Karpas-422 (cell line): ENCODE data around the gene JADE3. TPM values are rescaled to one million over a fixed set of nuclear protein-coding genes. Genes with fewer than 3 reads are reported as not detected.

Source experiments
- DNase-seq: peaks from one replicate; pipeline ENCODE4 v3.0.0-alpha.2; 2015
- H2AFZ ChIP-seq: fragments of 200-600 bp; sonication (generic); 2 replicates; pipeline ENCODE4 v1.6.1; 2014; ENCODE audit warnings: antibody characterized with exemption, low read length, mixed read lengths
- H3K27ac ChIP-seq: fragments of 200-600 bp; sonication (generic); 2 replicates; pipeline ENCODE4 v1.5.1; 2014; ENCODE audit warnings: mild to moderate bottlenecking, low read length, moderate library complexity
- H3K27me3 ChIP-seq: fragments of 200-600 bp; sonication (generic); 2 replicates; pipeline ENCODE4 v1.6.1; 2014; ENCODE audit warnings: low read length, mixed read lengths
- H3K36me3 ChIP-seq: fragments of 200-600 bp; sonication (generic); 2 replicates; pipeline ENCODE4 v1.6.1; 2014; ENCODE audit warnings: low read length, mixed read lengths; ENCODE audit not compliant: insufficient read depth
- H3K4me1 ChIP-seq: fragments of 200-600 bp; sonication (generic); 2 replicates; pipeline ENCODE4 v1.6.1; 2014; ENCODE audit warnings: mild to moderate bottlenecking, low read length, mixed read lengths
- H3K4me2 ChIP-seq: fragments of 200-600 bp; sonication (generic); 2 replicates; pipeline ENCODE4 v1.6.1; 2014; ENCODE audit warnings: low read length, low read depth, mild to moderate bottlenecking; ENCODE audit not compliant: poor library complexity, severe bottlenecking
- H3K4me3 ChIP-seq: fragments of 200-600 bp; sonication (generic); 2 replicates; pipeline ENCODE4 v1.5.1; 2014; ENCODE audit warnings: mild to moderate bottlenecking, antibody characterized with exemption, low read length, mixed read lengths
- H3K79me2 ChIP-seq: fragments of 200-600 bp; sonication (generic); 2 replicates; pipeline ENCODE4 v1.6.1; 2014; ENCODE audit warnings: mild to moderate bottlenecking, low read length, mixed read lengths
- H3K9ac ChIP-seq: fragments of 200-600 bp; sonication (generic); 2 replicates; pipeline ENCODE4 v1.6.0; 2014; ENCODE audit warnings: low read length
- H3K9me2 ChIP-seq: fragments of 200-600 bp; sonication (generic), shearing (Covaris generic); replicated peaks from 2 replicates; pipeline ENCODE4 v1.6.0; 2014; ENCODE audit warnings: mild to moderate bottlenecking, low read length, moderate library complexity; ENCODE audit not compliant: insufficient read depth
- H3K9me3 ChIP-seq: fragments of 300-700, 200-600 bp; sonication (generic); 2 replicates; pipeline ENCODE4 v1.6.1; 2014; ENCODE audit warnings: low read length, mixed read lengths
- H4K20me1 ChIP-seq: fragments of 200-600 bp; sonication (generic); 2 replicates; pipeline ENCODE4 v1.6.1; 2014; ENCODE audit warnings: mild to moderate bottlenecking, antibody characterized with exemption, low read length, low read depth; ENCODE audit not compliant: insufficient read depth
- total RNA-seq: library from RNA; depleted of rRNA; stranded (reverse); fragments of >200 nt; shearing (Covaris generic); gene quantifications from 2 replicates; pipeline ENCODE4 v1.2.3, GENCODE V29; 2014; ENCODE audit warnings: low replicate concordance

JADE3 gene
- total RNA-seq, 1 experiment from 2014 or later: 0.07 TPM

DNA sequence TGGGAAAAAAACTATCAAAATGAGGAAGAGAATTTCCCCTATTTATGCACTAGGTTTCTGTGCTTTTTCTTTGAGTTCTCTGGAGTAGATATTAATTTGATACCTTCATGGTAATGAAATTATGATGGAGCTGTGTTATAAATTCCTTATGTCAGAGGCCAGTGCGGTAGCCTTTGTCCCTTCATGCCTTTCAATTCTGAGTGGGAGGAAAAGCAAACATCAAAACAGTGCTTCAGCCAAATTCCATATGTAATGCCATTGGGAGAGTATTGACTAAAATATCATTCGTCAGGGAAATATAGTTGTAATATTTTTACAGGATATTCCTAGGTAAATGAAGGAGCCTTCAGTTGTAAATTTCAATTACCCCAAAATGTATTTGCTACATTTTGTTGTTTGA lies 148.5 kb downstream of the JADE3 start:
- Histone ChIP-seq H3K27ac (no peak overlapping the region), H4K20me1 (no peaks in the 10 kb centered on the region), H2AFZ (no peak overlapping the region), H3K4me3 (no peak overlapping the region), H3K9me3 (no peaks in the 10 kb centered on the region), H3K9me2 (no peaks in the 10 kb centered on the region), H3K4me2 (no peak overlapping the region), H3K9ac (no peak overlapping the region), H3K4me1 (no peaks in the 10 kb centered on the region), H3K36me3 (no peaks in the 10 kb centered on the region), H3K79me2 (no peaks in the 10 kb centered on the region), H3K27me3 (no peaks in the 10 kb centered on the region)
- DNase-seq: no peak

DNA sequence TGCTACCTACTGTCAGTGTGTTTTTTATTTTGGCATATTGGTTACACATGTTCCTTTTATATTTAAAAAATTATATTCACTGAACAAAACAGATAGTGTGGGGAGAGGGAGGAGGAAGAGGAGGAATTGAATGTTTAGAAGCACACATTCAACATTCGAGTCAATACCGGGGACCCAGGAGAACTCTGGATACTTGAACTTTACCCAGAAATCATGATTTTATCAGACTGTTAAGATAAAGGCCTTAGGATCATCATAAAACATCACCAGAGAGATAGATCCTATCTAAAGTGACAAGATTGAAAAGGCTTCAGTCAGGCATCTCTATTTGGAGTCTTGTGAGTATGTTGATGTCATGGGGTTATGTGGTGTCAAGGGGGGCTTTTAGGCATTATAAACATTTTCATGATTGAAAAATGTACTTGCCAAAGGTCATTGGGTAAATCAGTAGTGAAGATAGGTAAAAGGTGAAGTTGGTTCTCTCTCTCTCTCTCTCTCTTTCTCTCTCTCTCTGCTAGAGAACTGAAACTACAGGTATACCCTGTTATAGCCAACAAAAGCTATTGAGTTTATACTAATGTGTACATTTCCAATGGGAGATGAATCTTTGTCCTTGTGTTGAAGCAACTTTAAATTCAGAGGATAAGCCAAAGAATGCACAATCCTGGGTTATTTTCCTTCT lies 149.2 kb downstream of the JADE3 start:
- Histone ChIP-seq H3K27ac (no peak overlapping the region), H3K36me3 (no peaks in the 10 kb centered on the region), H2AFZ (no peak overlapping the region), H3K4me3 (no peak overlapping the region), H3K9me2 (no peaks in the 10 kb centered on the region), H3K9ac (no peak overlapping the region), H3K4me1 (no peaks in the 10 kb centered on the region), H3K27me3 (no peaks in the 10 kb centered on the region), H3K4me2 (no peak overlapping the region), H3K9me3 (no peaks in the 10 kb centered on the region), H3K79me2 (no peaks in the 10 kb centered on the region), H4K20me1 (no peaks in the 10 kb centered on the region)
- DNase-seq: no peak

- Histone ChIP-seq H3K9me2 (no peaks in the 10 kb centered on the region), H3K4me2 (no peak overlapping the region), H2AFZ (no peak overlapping the region), H3K9ac (no peak overlapping the region), H3K79me2 (no peaks in the 10 kb centered on the region), H3K36me3 (no peaks in the 10 kb centered on the region), H3K27ac (no peak overlapping the region), H4K20me1 (no peaks in the 10 kb centered on the region), H3K4me3 (no peak overlapping the region), H3K27me3 (no peaks in the 10 kb centered on the region), H3K4me1 (no peaks in the 10 kb centered on the region), H3K9me3 (no peaks in the 10 kb centered on the region)
- no peak for DNase-seq
Measured at GRCh38 chrX:47063179-47063578, 151.0 kb downstream of the JADE3 start.

DNA sequence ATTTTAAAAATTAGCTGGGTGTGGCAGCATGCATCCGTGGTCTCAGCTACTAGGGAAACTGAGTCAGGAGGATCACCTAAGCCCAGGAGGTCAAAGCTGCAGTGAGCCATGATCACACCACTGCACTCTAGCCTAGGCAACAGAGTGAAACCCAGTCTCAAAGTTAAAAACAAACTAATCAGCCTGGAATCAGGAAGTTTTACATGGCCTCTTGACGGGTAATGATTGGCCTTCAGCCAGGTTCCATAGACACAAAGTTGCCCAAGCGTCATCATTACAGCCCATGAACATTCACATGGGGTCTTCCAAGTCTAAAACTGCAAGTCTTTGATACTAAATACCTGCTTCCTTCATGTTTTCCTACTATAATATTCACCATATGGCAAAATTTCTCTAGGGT lies 156.0 kb downstream of the JADE3 start:
- H3K9me2 ChIP-seq: no peaks in the 10 kb centered on the region
- no peaks in the 10 kb centered on the region for H3K36me3 ChIP-seq
- no peak overlapping the region for H3K4me3 ChIP-seq
- no peaks in the 10 kb centered on the region for H3K27me3 ChIP-seq
- no peak overlapping the region for H2AFZ ChIP-seq
- no peaks in the 10 kb centered on the region for H3K9me3 ChIP-seq
- no peak overlapping the region for H3K27ac ChIP-seq
- H4K20me1 ChIP-seq: no peaks in the 10 kb centered on the region
- no peak overlapping the region for H3K4me2 ChIP-seq
- no peak for DNase-seq
- no peaks in the 10 kb centered on the region for H3K4me1 ChIP-seq
- H3K79me2 ChIP-seq: no peaks in the 10 kb centered on the region
- no peak overlapping the region for H3K9ac ChIP-seq

GRCh38 chrX:47068720-47069119 lies 156.5 kb downstream of the JADE3 start:
- no peak overlapping the region for H3K9ac ChIP-seq
- H3K4me2 ChIP-seq: no peak overlapping the region

DNA sequence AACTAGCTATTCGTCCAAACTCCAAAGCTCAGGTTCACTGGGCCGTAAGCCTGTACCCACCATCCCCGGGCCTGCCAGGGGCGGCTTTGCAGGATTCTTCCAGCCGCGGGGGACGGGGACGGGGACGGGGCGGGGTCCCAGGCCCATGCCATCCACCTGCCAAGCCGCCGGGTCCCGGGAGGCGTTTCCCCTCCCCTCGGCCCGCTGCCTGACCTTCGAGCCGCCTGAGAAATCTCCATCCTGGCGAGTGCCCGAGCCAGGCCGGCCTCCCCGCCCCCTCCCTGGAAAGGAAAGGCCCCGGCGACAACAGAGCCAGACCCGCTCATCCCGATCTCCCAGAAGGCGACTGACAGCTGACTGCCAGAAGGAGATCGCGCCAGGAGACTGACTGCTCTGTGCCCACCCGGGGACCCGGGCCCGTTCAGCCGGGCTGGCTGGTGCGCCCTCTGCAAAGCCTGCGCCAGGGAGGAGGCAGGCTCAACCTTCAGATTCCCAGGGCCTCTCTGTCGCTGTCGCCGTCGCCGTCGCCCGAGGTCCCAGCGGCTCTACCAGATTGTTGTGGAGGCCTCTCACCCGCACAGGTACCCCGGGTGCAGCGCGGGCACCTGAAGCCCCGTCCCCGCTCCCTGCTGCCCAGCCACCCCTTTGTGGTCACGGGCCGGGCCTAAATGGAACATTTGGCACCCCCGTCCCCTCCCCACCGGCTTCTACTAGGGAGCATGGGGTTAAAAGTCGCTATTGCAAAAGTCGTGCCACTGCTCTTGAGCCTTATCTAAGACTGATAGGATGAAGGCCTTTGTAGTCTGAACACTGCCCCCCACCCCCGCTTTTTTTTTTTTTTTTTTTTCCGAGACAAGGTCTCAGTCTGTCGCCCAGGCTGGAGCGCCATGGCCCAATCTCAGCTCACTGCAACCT lies 166.2 kb downstream of the JADE3 start, which contains the start of gene RGN:
TSS of gene RGN (plus strand) at position 315 of the 915 bp plus-strand sequence. CDS start 2,702 bp downstream, outside the sequence.
- no peak within 1 kb of the TSS for H2AFZ ChIP-seq
- H3K27ac ChIP-seq: no peak within 1 kb of the TSS
- H3K36me3 ChIP-seq: no peaks in the 10 kb centered on the region
- no peaks in the 10 kb centered on the region for H3K9me2 ChIP-seq
- H4K20me1 ChIP-seq: no peaks in the 10 kb centered on the region
- no peak within 1 kb of the TSS for H3K4me3 ChIP-seq
- no peak within 1 kb of the TSS for H3K4me2 ChIP-seq
- no peaks in the 10 kb centered on the region for H3K27me3 ChIP-seq
- no peaks in the 10 kb centered on the region for H3K9me3 ChIP-seq
- no peak for DNase-seq
- H3K79me2 ChIP-seq: no peaks in the 10 kb centered on the region
- H3K9ac ChIP-seq: no peak within 1 kb of the TSS
- no peaks in the 10 kb centered on the region for H3K4me1 ChIP-seq

More at GRCh38 chrX:47068720-47069119, 156.5 kb downstream of the JADE3 start:
- Histone ChIP-seq H3K4me1 (no peaks in the 10 kb centered on the region), H3K9me3 (no peaks in the 10 kb centered on the region), H2AFZ (no peak overlapping the region), H3K4me3 (no peak overlapping the region), H3K27ac (no peak overlapping the region), H3K9me2 (no peaks in the 10 kb centered on the region), H3K79me2 (no peaks in the 10 kb centered on the region), H4K20me1 (no peaks in the 10 kb centered on the region), H3K36me3 (no peaks in the 10 kb centered on the region), H3K27me3 (no peaks in the 10 kb centered on the region)
- no peak for DNase-seq

GRCh38 chrX:47080215-47080914 lies 168.1 kb downstream of the JADE3 start:
- no peaks in the 10 kb centered on the region for H3K4me1 ChIP-seq
- no peaks in the 10 kb centered on the region for H3K36me3 ChIP-seq

GRCh38 chrX:47080915-47081236 lies 168.7 kb downstream of the JADE3 start:
- Histone ChIP-seq H3K4me1 (no peaks in the 10 kb centered on the region), H3K4me2 (no peak overlapping the region), H4K20me1 (no peaks in the 10 kb centered on the region), H3K27me3 (no peaks in the 10 kb centered on the region), H3K79me2 (no peaks in the 10 kb centered on the region), H3K4me3 (no peak overlapping the region), H3K27ac (no peak overlapping the region), H3K9me2 (no peaks in the 10 kb centered on the region), H3K36me3 (no peaks in the 10 kb centered on the region), H2AFZ (no peak overlapping the region), H3K9me3 (no peaks in the 10 kb centered on the region), H3K9ac (no peak overlapping the region)
- DNase-seq: no peak

More at GRCh38 chrX:47080215-47080914, 168.1 kb downstream of the JADE3 start:
- Histone ChIP-seq H2AFZ (no peak overlapping the region), H3K9me2 (no peaks in the 10 kb centered on the region), H3K27me3 (no peaks in the 10 kb centered on the region), H4K20me1 (no peaks in the 10 kb centered on the region), H3K4me3 (no peak overlapping the region), H3K9ac (no peak overlapping the region), H3K79me2 (no peaks in the 10 kb centered on the region), H3K9me3 (no peaks in the 10 kb centered on the region), H3K27ac (no peak overlapping the region), H3K4me2 (no peak overlapping the region)
- no peak for DNase-seq
